ENCODE data around the gene SEMA5A. TPM values are rescaled to one million over a fixed set of nuclear protein-coding genes. Genes with fewer than 3 reads are reported as not detected.
A peak's percentile ranks its signal among the peaks of the same experiment; 100 is the strongest.

The SEMA5A gene
- total RNA-seq, 4 donors from 2014 or later: 15.0 to 81.0 (median 52.9) TPM

DNA sequence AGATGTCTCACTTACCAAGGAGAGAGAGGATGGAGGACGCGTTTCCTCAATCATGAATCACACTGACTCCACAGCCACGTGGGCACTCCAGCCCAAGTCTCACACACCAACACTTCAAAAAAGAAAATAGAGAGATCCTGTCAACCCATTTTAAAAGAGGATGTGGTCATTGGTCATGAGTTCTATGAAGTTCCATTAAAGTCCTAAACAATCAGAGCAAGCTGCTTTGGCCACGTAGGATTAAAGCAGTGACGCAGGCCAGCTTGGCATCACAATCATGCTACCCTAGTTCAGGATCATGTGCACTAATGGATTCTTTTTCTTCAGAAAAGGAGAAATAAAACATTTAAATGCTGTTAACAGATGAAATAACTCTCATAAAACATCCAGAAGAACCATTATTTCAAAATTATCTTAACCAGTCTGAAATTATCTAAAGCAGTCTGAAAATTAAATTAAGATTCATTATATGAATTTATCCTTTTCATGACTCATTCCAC is 108.1 kb downstream of the SEMA5A start:
- H3K4me3 ChIP-seq: no peak overlapping the region
- TF ChIP-seq, protein P1, sequence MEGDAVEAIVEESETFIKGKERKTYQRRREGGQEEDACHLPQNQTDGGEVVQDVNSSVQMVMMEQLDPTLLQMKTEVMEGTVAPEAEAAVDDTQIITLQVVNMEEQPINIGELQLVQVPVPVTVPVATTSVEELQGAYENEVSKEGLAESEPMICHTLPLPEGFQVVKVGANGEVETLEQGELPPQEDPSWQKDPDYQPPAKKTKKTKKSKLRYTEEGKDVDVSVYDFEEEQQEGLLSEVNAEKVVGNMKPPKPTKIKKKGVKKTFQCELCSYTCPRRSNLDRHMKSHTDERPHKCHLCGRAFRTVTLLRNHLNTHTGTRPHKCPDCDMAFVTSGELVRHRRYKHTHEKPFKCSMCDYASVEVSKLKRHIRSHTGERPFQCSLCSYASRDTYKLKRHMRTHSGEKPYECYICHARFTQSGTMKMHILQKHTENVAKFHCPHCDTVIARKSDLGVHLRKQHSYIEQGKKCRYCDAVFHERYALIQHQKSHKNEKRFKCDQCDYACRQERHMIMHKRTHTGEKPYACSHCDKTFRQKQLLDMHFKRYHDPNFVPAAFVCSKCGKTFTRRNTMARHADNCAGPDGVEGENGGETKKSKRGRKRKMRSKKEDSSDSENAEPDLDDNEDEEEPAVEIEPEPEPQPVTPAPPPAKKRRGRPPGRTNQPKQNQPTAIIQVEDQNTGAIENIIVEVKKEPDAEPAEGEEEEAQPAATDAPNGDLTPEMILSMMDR (IDR thresholded peaks at IDR 0.05): no peak
- TF ChIP-seq POLR2AphosphoS5 (IDR thresholded peaks at IDR 0.05) (no peak), EP300 (IDR thresholded peaks at IDR 0.05; ENCODE audit: low read depth) (no peak), POLR2A (IDR thresholded peaks at IDR 0.05) (no peak)
- no peak for DNase-seq
- no peaks in the 10 kb centered on the region for H3K9me3 ChIP-seq
- H3K27me3 ChIP-seq: no peaks in the 10 kb centered on the region
- no peak overlapping the region for H3K27ac ChIP-seq
- no peaks in the 10 kb centered on the region for H3K4me1 ChIP-seq
- WGBS, 2 donors (ENCODE audit: low coverage in 1 of 2): 66 to 68% methylated on average over 5 of the region's 5 CpGs
- intact Hi-C loops (cut with DNase I; ENCODE audit: low total_unique reads) (no loop called here), in situ Hi-C loops (cut with MboI; ENCODE audit: low pct_ligation_motif_present in 1 of 4, low pct_unique_long_range_greater_than_20kb in 1 of 4, low sequenced_read_pairs in 3 of 4) (no loop called here)
- no peaks in the 10 kb centered on the region for H3K36me3 ChIP-seq

DNA sequence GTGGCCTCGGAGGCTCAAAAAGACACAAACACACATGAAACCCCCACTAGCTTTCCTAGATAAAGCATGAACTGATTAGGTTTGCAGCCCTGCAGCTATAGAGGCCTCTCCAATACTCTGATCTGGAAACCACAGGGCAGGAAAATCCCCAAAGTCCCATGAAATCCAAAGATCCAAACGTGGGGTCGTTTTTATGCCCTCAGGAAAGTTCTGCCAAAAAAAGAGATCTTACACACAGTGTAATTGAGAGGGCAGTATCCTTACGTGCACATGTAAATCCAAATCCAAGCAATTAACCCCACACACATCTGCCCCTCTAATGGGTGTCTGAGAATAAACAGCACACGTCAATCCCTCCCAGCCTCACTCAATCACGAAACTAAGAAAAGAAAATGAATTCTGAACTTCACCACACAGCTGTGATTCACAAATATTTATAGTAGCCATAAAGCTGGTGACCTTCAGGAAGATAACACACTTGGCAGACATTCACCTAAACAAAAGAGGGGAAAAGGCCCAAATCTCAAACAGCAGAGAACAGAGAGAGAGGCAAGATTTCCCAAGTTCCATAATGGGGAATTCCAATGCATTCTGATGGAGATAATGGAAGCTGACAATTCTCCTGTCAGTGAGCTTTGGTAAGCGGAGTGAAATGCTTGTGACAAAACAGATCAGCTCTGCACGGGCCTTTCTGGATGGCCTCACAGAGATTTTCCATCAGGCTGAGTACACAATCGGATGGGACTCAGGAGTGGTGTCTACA is 114.2 kb downstream of the SEMA5A start:
- Histone ChIP-seq H3K36me3 (no peaks in the 10 kb centered on the region), H3K27ac (peak overlapping the region; percentile 5 to 34 (median 26))
- WGBS, 2 donors (ENCODE audit: low coverage in 1 of 2): 43 to 52% methylated on average over 6 to 9 of the region's 9 CpGs

DNA sequence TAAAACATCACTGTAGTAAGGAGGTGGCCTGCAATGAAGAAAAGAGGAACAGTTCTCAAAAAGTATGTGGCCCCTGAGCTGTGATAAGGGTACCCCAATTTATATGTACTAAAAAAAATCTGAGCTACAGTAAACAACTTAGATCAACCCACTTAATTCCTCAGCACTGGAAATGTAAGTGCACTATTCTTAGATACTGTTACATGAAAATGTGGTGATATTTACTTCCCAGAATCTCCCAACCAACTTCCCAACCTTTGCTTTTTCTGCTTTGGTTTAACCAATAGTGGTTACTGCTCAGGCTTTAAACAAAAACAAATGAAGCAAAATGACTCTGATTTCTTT is 114.8 kb downstream of the SEMA5A start:
- H3K9me3 ChIP-seq: no peaks in the 10 kb centered on the region
- H3K4me1 ChIP-seq: peaks cover 0 to 6% (median 0%) of the 10 kb centered on the region in 4 donors
- DNase-seq: no peak
- in situ Hi-C loops (cut with MboI; ENCODE audit: low pct_ligation_motif_present in 1 of 4, low pct_unique_long_range_greater_than_20kb in 1 of 4, low sequenced_read_pairs in 3 of 4): no loop called here
- no peak for TF ChIP-seq EP300 (IDR thresholded peaks at IDR 0.05; ENCODE audit: low read depth)
- TF ChIP-seq, protein P1 (IDR thresholded peaks at IDR 0.05): no peak
- TF ChIP-seq POLR2AphosphoS5 (IDR thresholded peaks at IDR 0.05): no peak
- no peak for TF ChIP-seq POLR2A (IDR thresholded peaks at IDR 0.05)
- no peaks in the 10 kb centered on the region for H3K36me3 ChIP-seq
- intact Hi-C loops (cut with DNase I; ENCODE audit: low total_unique reads): no loop called here
- H3K27ac ChIP-seq: peak overlapping the region in 2 of 4 donors; percentile 5 to 34
- H3K4me3 ChIP-seq: no peak overlapping the region
- no peaks in the 10 kb centered on the region for H3K27me3 ChIP-seq

More for the DNA sequence above, 114.2 kb downstream of the SEMA5A start:
- DNase-seq: no peak
- H3K27me3 ChIP-seq: no peaks in the 10 kb centered on the region
- intact Hi-C loops (cut with DNase I; ENCODE audit: low total_unique reads): no loop called here
- no peak overlapping the region for H3K4me3 ChIP-seq
- in situ Hi-C loops (cut with MboI; ENCODE audit: low pct_ligation_motif_present in 1 of 4, low pct_unique_long_range_greater_than_20kb in 1 of 4, low sequenced_read_pairs in 3 of 4): no loop called here
- TF ChIP-seq POLR2A (IDR thresholded peaks at IDR 0.05): no peak
- no peak for TF ChIP-seq EP300 (IDR thresholded peaks at IDR 0.05; ENCODE audit: low read depth)
- TF ChIP-seq POLR2AphosphoS5 (IDR thresholded peaks at IDR 0.05): no peak
- TF ChIP-seq, protein P1 (IDR thresholded peaks at IDR 0.05): no peak
- no peaks in the 10 kb centered on the region for H3K9me3 ChIP-seq
- H3K4me1 ChIP-seq: peaks cover 0 to 6% (median 0%) of the 10 kb centered on the region in 4 donors

DNA sequence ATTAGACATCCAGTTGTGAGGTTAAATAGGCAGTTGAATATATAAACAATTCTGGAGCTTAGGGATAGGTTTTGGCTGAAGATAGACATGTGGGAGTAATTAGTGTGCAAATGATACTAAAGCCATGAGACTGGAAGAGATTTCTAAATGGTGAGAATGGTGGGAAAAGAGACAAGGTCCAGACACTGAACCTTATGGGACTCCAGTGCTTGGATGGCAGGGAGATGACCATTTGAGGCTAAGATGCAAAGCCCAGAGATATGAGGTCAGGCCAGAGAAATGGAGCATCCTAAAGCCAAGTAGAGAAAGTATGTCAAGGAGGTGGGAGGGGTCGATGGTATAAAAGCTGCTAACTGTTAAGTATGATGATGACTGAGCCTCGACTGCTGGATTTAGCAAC is 115.6 kb downstream of the SEMA5A start:
- intact Hi-C loops (cut with DNase I; ENCODE audit: low total_unique reads): no loop called here
- 79 to 85% methylated on average over 2 of the region's 2 CpGs for WGBS, 2 donors (ENCODE audit: low coverage in 1 of 2)
- H3K27ac ChIP-seq: no peak overlapping the region
- in situ Hi-C loops (cut with MboI; ENCODE audit: low pct_ligation_motif_present in 1 of 4, low pct_unique_long_range_greater_than_20kb in 1 of 4, low sequenced_read_pairs in 3 of 4): no loop called here
- no peak overlapping the region for H3K4me3 ChIP-seq
- no peaks in the 10 kb centered on the region for H3K27me3 ChIP-seq
- no peak for TF ChIP-seq POLR2A (IDR thresholded peaks at IDR 0.05)
- no peak for DNase-seq
- H3K4me1 ChIP-seq: peaks cover 0 to 6% (median 0%) of the 10 kb centered on the region in 4 donors
- no peaks in the 10 kb centered on the region for H3K9me3 ChIP-seq
- no peaks in the 10 kb centered on the region for H3K36me3 ChIP-seq
